Glutamatergic neuron (in vitro differentiated cells): ENCODE results near the gene SERAC1. TPM values are rescaled to one million over a fixed set of nuclear protein-coding genes. Genes with fewer than 3 reads are reported as not detected.

Experiments
- DNase-seq: peaks from one replicate; pipeline ENCODE4 v3.0.0; 2022
- H3K27ac Mint-ChIP-seq: one replicate; pipeline ENCODE4 v1.8.0; 2020; ENCODE audit warnings: mild to moderate bottlenecking, mixed read lengths, inconsistent platforms; ENCODE audit not compliant: unreplicated experiment
- H3K27me3 Mint-ChIP-seq: one replicate; pipeline ENCODE4 v1.8.0; 2020; ENCODE audit warnings: mild to moderate bottlenecking, moderate library complexity, mixed read lengths, inconsistent platforms; ENCODE audit not compliant: unreplicated experiment
- H3K36me3 Mint-ChIP-seq: one replicate; pipeline ENCODE4 v1.8.0; 2020; ENCODE audit warnings: mild to moderate bottlenecking, mixed read lengths, inconsistent platforms; ENCODE audit not compliant: unreplicated experiment
- H3K4me1 Mint-ChIP-seq: one replicate; pipeline ENCODE4 v1.8.0; 2020; ENCODE audit warnings: mild to moderate bottlenecking, low read depth, mixed read lengths, inconsistent platforms; ENCODE audit not compliant: unreplicated experiment
- H3K4me3 Mint-ChIP-seq: one replicate; pipeline ENCODE4 v1.8.0; 2020; ENCODE audit warnings: mild to moderate bottlenecking, mixed read lengths, inconsistent platforms; ENCODE audit not compliant: unreplicated experiment
- H3K9me3 Mint-ChIP-seq: one replicate; pipeline ENCODE4 v1.8.0; 2020; ENCODE audit warnings: mild to moderate bottlenecking, moderate library complexity, mixed read lengths, inconsistent platforms; ENCODE audit not compliant: unreplicated experiment
- total RNA-seq: library from RNA; stranded (reverse); fragmentation: NEBNext Ultra II Directional; extraction: Animal tissue kit (Norgen Biotek cat#: 25700); gene quantifications from one replicate; pipeline ENCODE4 v1.2.1, GENCODE V29; 2021; ENCODE audit not compliant: unreplicated experiment
- TF ChIP-seq, protein P1 (sequence below): fragments of 200-600 bp; sonication (generic); IDR thresholded peaks from one replicate; pipeline ENCODE4 v1.5.0; 2021; ENCODE audit not compliant: partially characterized antibody, unreplicated experiment

The SERAC1 gene
- total RNA-seq, 1 donor from 2014 or later, result 29.7 TPM

DNA sequence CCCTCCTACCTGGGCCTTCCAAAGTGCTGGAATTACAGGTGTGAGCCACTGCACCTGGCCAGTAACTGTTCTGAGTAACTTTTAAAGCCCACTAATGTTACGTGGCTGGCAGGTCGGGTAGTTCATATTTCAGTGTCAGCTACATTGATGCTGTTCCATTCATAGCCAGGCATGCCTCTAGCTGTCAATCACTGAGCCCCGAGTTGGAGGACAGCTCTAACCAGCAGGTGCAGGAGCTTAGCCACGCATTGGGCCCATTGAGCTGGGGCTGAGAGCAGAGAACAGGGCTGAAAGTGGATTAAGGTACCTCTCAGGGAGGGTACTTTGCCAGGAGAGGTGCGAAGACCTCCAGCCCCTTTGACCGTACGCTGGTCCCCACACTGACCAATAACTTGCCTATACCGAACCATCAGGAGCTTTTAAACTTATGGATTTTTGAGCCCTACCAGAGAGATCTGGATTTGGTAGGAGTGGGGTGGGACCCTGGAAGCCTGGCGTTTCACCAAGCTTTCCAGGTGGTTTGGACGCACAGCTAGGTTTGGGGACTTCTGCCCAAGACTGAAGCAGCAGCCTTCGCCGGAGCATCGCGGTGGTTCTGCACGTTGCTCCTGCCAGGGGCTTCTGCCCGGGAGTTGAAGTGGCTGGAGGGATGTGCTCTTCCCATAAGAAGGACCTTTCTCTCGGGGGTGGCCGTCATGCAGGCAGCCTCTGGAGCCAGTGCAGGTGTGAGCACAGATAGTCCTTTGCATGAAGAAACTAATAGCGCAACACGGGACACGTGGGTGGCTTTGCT, 82.6 kb downstream of the SERAC1 start:
- Mint-ChIP-seq H3K4me1 (peaks cover 8% of the 10 kb centered on the region), H3K9me3 (peaks cover 2% of the 10 kb centered on the region), H3K36me3 (no peaks in the 10 kb centered on the region), H3K4me3 (no peak overlapping the region), H3K27me3 (peaks cover 6% of the 10 kb centered on the region), H3K27ac (no peak overlapping the region)
- TF ChIP-seq, protein P1, sequence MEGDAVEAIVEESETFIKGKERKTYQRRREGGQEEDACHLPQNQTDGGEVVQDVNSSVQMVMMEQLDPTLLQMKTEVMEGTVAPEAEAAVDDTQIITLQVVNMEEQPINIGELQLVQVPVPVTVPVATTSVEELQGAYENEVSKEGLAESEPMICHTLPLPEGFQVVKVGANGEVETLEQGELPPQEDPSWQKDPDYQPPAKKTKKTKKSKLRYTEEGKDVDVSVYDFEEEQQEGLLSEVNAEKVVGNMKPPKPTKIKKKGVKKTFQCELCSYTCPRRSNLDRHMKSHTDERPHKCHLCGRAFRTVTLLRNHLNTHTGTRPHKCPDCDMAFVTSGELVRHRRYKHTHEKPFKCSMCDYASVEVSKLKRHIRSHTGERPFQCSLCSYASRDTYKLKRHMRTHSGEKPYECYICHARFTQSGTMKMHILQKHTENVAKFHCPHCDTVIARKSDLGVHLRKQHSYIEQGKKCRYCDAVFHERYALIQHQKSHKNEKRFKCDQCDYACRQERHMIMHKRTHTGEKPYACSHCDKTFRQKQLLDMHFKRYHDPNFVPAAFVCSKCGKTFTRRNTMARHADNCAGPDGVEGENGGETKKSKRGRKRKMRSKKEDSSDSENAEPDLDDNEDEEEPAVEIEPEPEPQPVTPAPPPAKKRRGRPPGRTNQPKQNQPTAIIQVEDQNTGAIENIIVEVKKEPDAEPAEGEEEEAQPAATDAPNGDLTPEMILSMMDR, result no peak
- no peak for DNase-seq

DNA sequence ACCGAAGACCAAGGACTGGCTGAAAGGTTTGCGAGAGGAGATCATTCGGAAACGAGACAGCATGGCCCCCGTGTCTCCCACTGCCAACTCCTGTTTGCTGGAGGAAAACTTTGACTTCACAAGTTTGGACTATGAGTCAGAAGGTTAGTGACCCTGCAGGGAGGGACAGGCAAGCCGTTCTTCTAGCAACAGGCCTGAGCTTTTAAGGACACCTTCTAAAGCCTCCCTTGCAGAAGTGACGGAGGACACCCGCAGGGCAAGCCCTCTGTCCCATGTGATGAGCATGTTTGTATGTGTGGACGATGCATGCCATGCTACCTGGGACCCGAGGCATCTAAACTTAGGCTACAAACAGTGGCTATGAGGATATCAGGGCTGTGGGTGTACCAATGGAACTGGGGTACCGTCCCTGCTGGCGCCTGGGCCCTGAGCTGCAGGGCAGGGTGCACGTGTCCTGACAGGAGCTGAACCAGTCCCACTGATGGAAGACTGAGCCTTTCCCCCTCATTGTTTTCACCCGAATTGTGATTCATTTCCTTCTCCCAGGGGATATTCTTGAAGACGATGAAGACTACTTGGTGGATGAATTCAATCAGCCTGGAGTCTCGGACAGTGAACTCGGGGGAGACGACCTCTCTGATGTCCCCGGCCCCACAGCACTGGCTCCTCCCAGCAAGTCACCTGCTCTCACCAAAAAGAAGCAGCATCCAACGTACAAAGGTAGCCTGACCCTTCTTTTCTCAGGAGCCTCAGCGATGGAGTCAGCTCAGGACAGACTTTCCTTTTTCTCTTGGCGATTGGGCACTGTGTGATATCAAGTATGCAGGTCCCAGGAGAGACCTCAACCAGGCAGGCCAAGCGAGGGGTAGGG, 84.4 kb downstream of the SERAC1 start:
- H3K4me3 Mint-ChIP-seq, result no peak overlapping the region
- no peak for DNase-seq
- H3K27me3 Mint-ChIP-seq, result peaks cover 6% of the 10 kb centered on the region
- no peak overlapping the region for H3K27ac Mint-ChIP-seq
- peaks cover 3% of the 10 kb centered on the region for H3K9me3 Mint-ChIP-seq
- no peaks in the 10 kb centered on the region for H3K4me1 Mint-ChIP-seq
- TF ChIP-seq, protein P1, result no peak
- no peaks in the 10 kb centered on the region for H3K36me3 Mint-ChIP-seq

DNA sequence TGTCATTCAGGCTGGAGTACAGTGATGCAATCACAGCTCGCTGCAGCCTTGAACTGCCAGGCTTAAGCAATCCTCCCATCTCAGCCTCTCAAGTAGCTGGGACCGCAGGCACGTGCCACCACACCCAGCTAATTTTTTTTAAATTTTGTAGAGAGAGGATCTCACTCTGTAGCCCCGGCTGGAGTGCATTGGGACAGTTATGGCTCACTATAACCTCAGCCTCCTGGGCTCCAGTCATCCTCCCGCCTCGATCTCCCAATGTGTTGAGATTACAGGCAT, 86.5 kb downstream of the SERAC1 start:
- H3K36me3 Mint-ChIP-seq, result no peaks in the 10 kb centered on the region

DNA sequence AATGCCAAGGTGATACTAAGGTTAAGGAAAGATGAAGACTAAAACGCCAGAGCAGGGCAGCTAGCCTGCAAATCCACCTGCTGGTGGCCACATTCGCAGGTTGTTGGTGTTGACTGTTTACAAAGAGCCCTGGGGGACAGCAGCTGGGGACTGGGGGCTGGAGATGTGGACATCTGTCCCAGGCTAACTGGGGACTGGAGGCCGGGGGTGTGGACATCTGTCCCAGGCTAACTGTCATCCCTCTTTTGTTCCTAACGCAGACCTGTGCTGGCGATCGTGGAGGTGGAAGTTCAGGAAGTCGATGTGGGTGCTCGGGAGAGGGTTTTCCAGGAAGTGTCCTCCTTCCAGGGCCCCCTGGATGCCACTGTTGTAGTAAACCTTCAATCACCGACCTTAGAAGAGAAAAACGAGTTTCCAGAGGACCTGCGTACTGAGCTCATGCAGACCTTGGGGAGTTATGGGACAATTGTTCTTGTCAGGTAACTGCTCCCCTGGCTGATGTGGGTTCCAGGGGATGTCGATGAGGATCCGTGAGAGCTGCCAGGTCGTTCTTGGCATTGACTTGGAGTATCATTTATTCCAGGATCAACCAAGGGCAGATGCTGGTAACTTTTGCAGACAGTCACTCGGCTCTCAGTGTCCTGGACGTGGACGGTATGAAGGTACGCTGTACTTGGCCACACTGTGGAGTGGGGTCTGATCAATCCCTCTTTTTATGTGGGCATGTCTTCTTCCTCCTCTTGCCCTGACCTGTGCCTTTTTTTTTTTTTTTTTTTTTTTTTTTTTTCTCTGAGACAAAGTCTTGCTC, 87.0 kb downstream of the SERAC1 start:
- Mint-ChIP-seq H3K4me1 (no peaks in the 10 kb centered on the region), H3K9me3 (peaks cover 3% of the 10 kb centered on the region), H3K36me3 (no peaks in the 10 kb centered on the region), H3K4me3 (no peak overlapping the region), H3K27ac (no peak overlapping the region), H3K27me3 (peaks cover 4% of the 10 kb centered on the region)
- TF ChIP-seq, protein P1, result no peak
- no peak for DNase-seq

More for the DNA sequence above, 86.5 kb downstream of the SERAC1 start:
- Mint-ChIP-seq H3K4me3 (no peak overlapping the region), H3K4me1 (no peaks in the 10 kb centered on the region), H3K27me3 (peaks cover 4% of the 10 kb centered on the region), H3K9me3 (peaks cover 3% of the 10 kb centered on the region), H3K27ac (no peak overlapping the region)
- DNase-seq, result no peak
- TF ChIP-seq, protein P1, result no peak
